HCT116 (cell line): ENCODE results near the gene SULT1B1. TPM values are rescaled to one million over a fixed set of nuclear protein-coding genes. Genes with fewer than 3 reads are reported as not detected.

Source experiments
- ATAC-seq: fragments of 200-7000 bp; cut with Tn5 transposase; 2 replicates; pipeline ENCODE4 v1.9.1; 2020; ENCODE audit warnings: mild to moderate bottlenecking, moderate library complexity
- BruUV-seq: library from RNA; stranded (reverse); fragments of 400-500 nt; replicated peaks from 2 replicates; lab custom pipeline; 2021; lab: Mats Ljungman, UMichigan
- CTCF ChIA-PET: fragments of 300-600 bp; sonication (Branson Sonifier 250); formaldehyde crosslinking; loops from one replicate; lab custom pipeline; 2021; ENCODE audit warnings: antibody characterized with exemption; lab: Charles Lee
- POLR2A ChIA-PET: fragments of 300-600, 350-600 bp; sonication (Branson Sonifier 250); formaldehyde crosslinking; loops from one replicate; lab custom pipeline; 2021; ENCODE audit warnings: antibody characterized with exemption; lab: Charles Lee
- RAD21 ChIA-PET, 2 experiments: fragments of 300-600 bp; sonication (Branson Sonifier 250); formaldehyde crosslinking; loops; one replicate each; lab custom pipeline; 2023; ENCODE audit warnings: low total read pairs in 2 of 2; ENCODE audit not compliant: uncharacterized antibody in 2 of 2, unreplicated experiment in 2 of 2, low non-redundant PET in 1 of 2; lab: Charles Lee
- DNase-seq: peaks from one replicate; pipeline ENCODE4 v3.0.0-alpha.2; 2010; ENCODE audit warnings: low read depth, low spot score
- H2AFZ ChIP-seq: fragments of 200-600 bp; shearing (Covaris generic), sonication (generic); 2 replicates; pipeline ENCODE4 v1.6.1; 2017; ENCODE audit warnings: low read depth, mixed run types, mixed read lengths, antibody characterized with exemption, low read length; ENCODE audit not compliant: poor library complexity, severe bottlenecking
- H3K27ac ChIP-seq: 2 replicates; pipeline ENCODE4 v1.5.1; 2012; ENCODE audit warnings: low read depth, low read length
- H3K27me3 ChIP-seq: fragments of 200-600 bp; sonication (generic); 2 replicates; pipeline ENCODE4 v1.6.1; 2016; ENCODE audit warnings: mixed run types, low read length, mixed read lengths; ENCODE audit not compliant: insufficient read depth
- H3K36me3 ChIP-seq, 2 experiments: fragments of 200-500 bp in 1 of 2; fragments of 200-600 bp in 1 of 2; sonication (Bioruptor generic) in 1 of 2; sonication (generic) in 1 of 2; 2 replicates each; pipeline versions ENCODE4 v1.5.1 to v1.6.1; 2014 to 2016; ENCODE audit warnings: low read length in 2 of 2, inconsistent platforms in 1 of 2, mixed read lengths in 1 of 2, mixed run types in 1 of 2; ENCODE audit not compliant: insufficient read depth in 2 of 2, control insufficient read depth in 1 of 2
- H3K4me1 ChIP-seq, 2 experiments: fragments of 200-600 bp in 1 of 2; sonication (generic) in 1 of 2; 2 replicates each; pipeline versions ENCODE4 v1.5.1 to v1.6.1; 2012 to 2017; ENCODE audit warnings: low read length in 2 of 2, inconsistent platforms in 1 of 2, mild to moderate bottlenecking in 1 of 2, mixed read lengths in 1 of 2, mixed run types in 1 of 2, moderate library complexity in 1 of 2; ENCODE audit not compliant: insufficient read depth in 2 of 2, control insufficient read depth in 1 of 2
- H3K4me2 ChIP-seq: fragments of 200-600 bp; sonication (generic); 2 replicates; pipeline ENCODE4 v1.6.1; 2017; ENCODE audit warnings: mixed run types, low read length, mixed read lengths
- H3K4me3 ChIP-seq, 2 experiments: fragments of 200-600 bp in 1 of 2; sonication (generic) in 1 of 2; replicated peaks in 1 of 2; 2 replicates each; pipeline ENCODE4 v1.5.1; 2011 to 2016; ENCODE audit warnings: low read length in 2 of 2, control low read depth in 1 of 2, low read depth in 1 of 2, mild to moderate bottlenecking in 1 of 2, mixed read lengths in 1 of 2, mixed run types in 1 of 2
- H3K79me2 ChIP-seq: fragments of 200-600 bp; sonication (generic); 2 replicates; pipeline ENCODE4 v1.6.1; 2017; ENCODE audit warnings: mild to moderate bottlenecking, mixed run types, low read length, moderate library complexity, mixed read lengths; ENCODE audit not compliant: insufficient read depth
- H3K9ac ChIP-seq: fragments of 200-600 bp; sonication (generic); 2 replicates; pipeline ENCODE4 v1.6.1; 2016; ENCODE audit warnings: low read length, mixed read lengths
- H3K9me2 ChIP-seq: fragments of 200-600 bp; sonication (generic), shearing (Covaris generic); 2 replicates; pipeline ENCODE4 v1.6.1; 2017; ENCODE audit warnings: mixed run types, mild to moderate bottlenecking, moderate library complexity; ENCODE audit not compliant: insufficient read depth
- H3K9me3 ChIP-seq, 2 experiments: fragments of 200-500 bp in 1 of 2; fragments of 200-600 bp in 1 of 2; sonication (Bioruptor generic) in 1 of 2; sonication (generic) in 1 of 2; 2 replicates each; pipeline ENCODE4 v1.6.1; 2014 to 2017; ENCODE audit warnings: low read length in 2 of 2, mixed read lengths in 2 of 2, inconsistent platforms in 1 of 2, low read depth in 1 of 2, mild to moderate bottlenecking in 1 of 2, mixed run types in 1 of 2, moderate library complexity in 1 of 2; ENCODE audit not compliant: control insufficient read depth in 1 of 2, insufficient read depth in 1 of 2
- H4K20me1 ChIP-seq: fragments of 200-600 bp; sonication (generic), shearing (Covaris generic); 2 replicates; pipeline ENCODE4 v1.6.1; 2017; ENCODE audit warnings: mixed run types, mild to moderate bottlenecking, moderate library complexity; ENCODE audit not compliant: insufficient read depth
- ATF3 ChIP-seq: IDR thresholded peaks from 2 replicates; pipeline ENCODE4 v1.6.1; 2012
- CEBPB ChIP-seq: IDR thresholded peaks from 2 replicates; pipeline ENCODE4 v1.6.1; 2012; ENCODE audit warnings: low read depth
- CTCF ChIP-seq, 3 experiments: fragments of 200-600 bp in 1 of 3; sonication (generic) in 1 of 3; IDR thresholded peaks in 2 of 3; conservative IDR thresholded peaks in 1 of 3; 2 replicates each; pipeline ENCODE4 v1.5.1; 2012 to 2017; ENCODE audit warnings: low read depth in 2 of 3, low read length in 2 of 3, antibody characterized with exemption in 1 of 3, borderline replicate concordance in 1 of 3, control low read depth in 1 of 3, mild to moderate bottlenecking in 1 of 3, mixed read lengths in 1 of 3, mixed run types in 1 of 3, moderate library complexity in 1 of 3; ENCODE audit not compliant: insufficient read depth in 1 of 3
- EZH2 ChIP-seq: fragments of 200-600 bp; sonication (generic); IDR thresholded peaks from 2 replicates; pipeline ENCODE4 v1.6.1; 2017; ENCODE audit warnings: antibody characterized with exemption, mixed run types
- FOSL1 ChIP-seq: IDR thresholded peaks from 2 replicates; pipeline ENCODE4 v1.6.1; 2012; ENCODE audit warnings: low read depth
- JUND ChIP-seq: IDR thresholded peaks from 2 replicates; pipeline ENCODE4 v1.6.1; 2012
- MAX ChIP-seq: IDR thresholded peaks from 2 replicates; pipeline ENCODE4 v1.6.1; 2012
- POLR2AphosphoS5 ChIP-seq: IDR thresholded peaks from 2 replicates; pipeline ENCODE4 v1.6.1; 2011; ENCODE audit warnings: mild to moderate bottlenecking, low read depth, low read length, moderate library complexity
- RAD21 ChIP-seq: IDR thresholded peaks from 2 replicates; pipeline ENCODE4 v1.6.1; 2012; ENCODE audit warnings: low read depth, mild to moderate bottlenecking
- REST ChIP-seq: IDR thresholded peaks from 2 replicates; pipeline ENCODE4 v1.6.1; 2012; ENCODE audit warnings: low read depth
- ZNF274 ChIP-seq: fragments of 200-500 bp; sonication (Bioruptor generic); IDR thresholded peaks from 2 replicates; pipeline ENCODE4 v1.6.1; 2014; ENCODE audit warnings: mild to moderate bottlenecking, low read depth, low read length, inconsistent platforms
- intact Hi-C: fragments of 100-400 bp; cut with micrococcal nuclease; formaldehyde crosslinking; loops from 2 replicates; pipeline ENCODE4 v1.10.0; 2022
- total RNA-seq: library from RNA; stranded (reverse); gene quantifications from one replicate; pipeline ENCODE4 v1.2.1, GENCODE V29; 2021; ENCODE audit not compliant: unreplicated experiment

The SULT1B1 gene
- total RNA-seq, 1 experiment from 2014 or later = 0.10 TPM

- TF ChIP-seq REST (no peak), FOSL1 (no peak), CTCF (IDR thresholded peaks at IDR 0.05 in 2 of 3, conservative IDR thresholded peaks at IDR 0.05 in 1 of 3; ENCODE audit: borderline replicate concordance in 1 of 3, insufficient read depth in 1 of 3, low read depth in 2 of 3, low read length in 2 of 3) (no peak)
Observed at GRCh38 chr4:69776696-69777095, 16.3 kb upstream of the SULT1B1 start (continued).

GRCh38 chr4:69775321-69775867 is 15.0 kb upstream of the SULT1B1 start:
- H3K9me2 ChIP-seq = no peaks in the 10 kb centered on the region
- DNase-seq (no peak), ATAC-seq (no peak)
- no peak overlapping the region for H3K4me3 ChIP-seq
- POLR2A ChIA-PET = no interaction called here
- RAD21 ChIA-PET = no interaction called here
- no peaks in the 10 kb centered on the region for H3K36me3 ChIP-seq
- H2AFZ ChIP-seq = no peak overlapping the region
- H3K27ac ChIP-seq = no peak overlapping the region
- H3K79me2 ChIP-seq = no peaks in the 10 kb centered on the region
- H3K9me3 ChIP-seq = no peaks in the 10 kb centered on the region
- CTCF ChIA-PET = no interaction called here
- H4K20me1 ChIP-seq = no peaks in the 10 kb centered on the region
- no peak overlapping the region for H3K9ac ChIP-seq
- H3K27me3 ChIP-seq = no peaks in the 10 kb centered on the region
- BruUV-seq = no TSS peak
- H3K4me1 ChIP-seq = no peaks in the 10 kb centered on the region
- H3K4me2 ChIP-seq = no peak overlapping the region
- intact Hi-C loops = no loop called here
- no peak for TF ChIP-seq CTCF (IDR thresholded peaks at IDR 0.05 in 2 of 3, conservative IDR thresholded peaks at IDR 0.05 in 1 of 3; ENCODE audit: borderline replicate concordance in 1 of 3, insufficient read depth in 1 of 3, low read depth in 2 of 3, low read length in 2 of 3)
- TF ChIP-seq MAX = no peak
- TF ChIP-seq ZNF274 = no peak
- TF ChIP-seq CEBPB = no peak
- no peak for TF ChIP-seq FOSL1
- TF ChIP-seq REST = no peak
- TF ChIP-seq EZH2 = no peak
- TF ChIP-seq RAD21 = no peak
- no peak for TF ChIP-seq ATF3
- TF ChIP-seq POLR2AphosphoS5 = no peak
- no peak for TF ChIP-seq JUND
